ENCODE measurements around the gene ATRNL1.
"Not testable (repeated sequence)": the region's sequence is repeated elsewhere in the genome, so short reads cannot be mapped to it uniquely, and the experiment has no call there.

ATRNL1 gene

GRCh38 chr10:115503546-115503945, 410.4 kb downstream of the ATRNL1 start:
- peaks cover 2% of the 10 kb centered on the region for H3K9me3 ChIP-seq (ENCODE audit: severe bottlenecking)
- DNase-seq (ENCODE audit: low spot score) (no peak), ATAC-seq (ENCODE audit: low read depth) (no peak)

DNA sequence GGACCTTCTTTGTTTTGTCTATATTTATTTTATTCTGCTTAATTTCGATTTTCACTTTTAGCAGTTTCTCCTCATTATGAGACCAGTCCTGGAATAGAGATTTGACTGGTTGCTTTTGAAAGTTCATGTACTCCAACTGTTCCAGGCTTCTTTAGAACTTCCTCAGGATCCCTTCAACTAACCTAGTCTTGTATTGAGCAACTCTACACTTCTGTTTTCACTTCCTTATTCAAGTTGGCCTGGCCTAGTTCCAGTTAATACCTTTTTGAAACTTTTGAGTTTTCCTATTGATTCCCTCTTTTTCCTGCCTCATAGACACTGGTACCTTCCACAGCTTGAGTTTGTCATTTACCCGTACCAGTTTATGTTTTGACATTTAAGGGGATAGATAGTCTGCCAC, 421.7 kb downstream of the ATRNL1 start:
- no peaks in the 10 kb centered on the region for H3K4me1 ChIP-seq (ENCODE audit: insufficient read depth, poor library complexity, severe bottlenecking)
- no peak for ATAC-seq (ENCODE audit: low read depth)
- DNase-seq (ENCODE audit: low spot score) = no peak
- H3K4me3 ChIP-seq (ENCODE audit: severe bottlenecking) = no peak overlapping the region
- H3K27me3 ChIP-seq (ENCODE audit: insufficient read depth, poor library complexity, severe bottlenecking) = peaks cover 3% of the 10 kb centered on the region
- no peak overlapping the region for H3K27ac ChIP-seq (ENCODE audit: poor library complexity, severe bottlenecking)
- H3K9me3 ChIP-seq (ENCODE audit: severe bottlenecking) = no peaks in the 10 kb centered on the region
- TF ChIP-seq, protein P1, sequence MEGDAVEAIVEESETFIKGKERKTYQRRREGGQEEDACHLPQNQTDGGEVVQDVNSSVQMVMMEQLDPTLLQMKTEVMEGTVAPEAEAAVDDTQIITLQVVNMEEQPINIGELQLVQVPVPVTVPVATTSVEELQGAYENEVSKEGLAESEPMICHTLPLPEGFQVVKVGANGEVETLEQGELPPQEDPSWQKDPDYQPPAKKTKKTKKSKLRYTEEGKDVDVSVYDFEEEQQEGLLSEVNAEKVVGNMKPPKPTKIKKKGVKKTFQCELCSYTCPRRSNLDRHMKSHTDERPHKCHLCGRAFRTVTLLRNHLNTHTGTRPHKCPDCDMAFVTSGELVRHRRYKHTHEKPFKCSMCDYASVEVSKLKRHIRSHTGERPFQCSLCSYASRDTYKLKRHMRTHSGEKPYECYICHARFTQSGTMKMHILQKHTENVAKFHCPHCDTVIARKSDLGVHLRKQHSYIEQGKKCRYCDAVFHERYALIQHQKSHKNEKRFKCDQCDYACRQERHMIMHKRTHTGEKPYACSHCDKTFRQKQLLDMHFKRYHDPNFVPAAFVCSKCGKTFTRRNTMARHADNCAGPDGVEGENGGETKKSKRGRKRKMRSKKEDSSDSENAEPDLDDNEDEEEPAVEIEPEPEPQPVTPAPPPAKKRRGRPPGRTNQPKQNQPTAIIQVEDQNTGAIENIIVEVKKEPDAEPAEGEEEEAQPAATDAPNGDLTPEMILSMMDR (IDR thresholded peaks at IDR 0.05; ENCODE audit: poor library complexity, severe bottlenecking) = no peak
- H3K36me3 ChIP-seq (ENCODE audit: low read depth) = no peaks in the 10 kb centered on the region

More at GRCh38 chr10:115503546-115503945, 410.4 kb downstream of the ATRNL1 start:
- Histone ChIP-seq H3K27ac (ENCODE audit: poor library complexity, severe bottlenecking) (no peak overlapping the region), H3K4me1 (ENCODE audit: insufficient read depth, poor library complexity, severe bottlenecking) (no peaks in the 10 kb centered on the region), H3K36me3 (ENCODE audit: low read depth) (no peaks in the 10 kb centered on the region), H3K4me3 (ENCODE audit: severe bottlenecking) (no peak overlapping the region), H3K27me3 (ENCODE audit: insufficient read depth, poor library complexity, severe bottlenecking) (no peaks in the 10 kb centered on the region)
- TF ChIP-seq, protein P1 (IDR thresholded peaks at IDR 0.05; ENCODE audit: poor library complexity, severe bottlenecking) = no peak

DNA sequence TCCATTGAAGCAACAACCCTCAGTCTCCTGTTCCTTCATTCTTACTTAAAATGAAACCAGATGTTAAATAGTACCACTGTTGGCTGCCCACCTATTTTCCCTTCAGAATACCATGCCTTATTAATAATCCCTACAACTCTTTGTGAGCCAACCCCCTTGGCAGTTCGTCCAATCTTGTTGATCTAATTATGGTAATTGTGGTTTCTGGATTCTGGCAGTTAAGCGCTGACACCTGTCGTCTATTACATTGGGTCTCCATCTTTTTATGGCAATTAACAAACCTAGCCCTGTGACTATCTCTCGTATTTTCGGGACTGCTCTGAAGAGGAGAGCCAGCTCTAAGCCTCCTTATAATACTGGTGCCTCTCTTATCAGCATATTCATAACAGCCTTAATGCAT, 432.0 kb downstream of the ATRNL1 start:
- no peak overlapping the region for H3K27ac ChIP-seq (ENCODE audit: poor library complexity, severe bottlenecking)
- H3K4me1 ChIP-seq (ENCODE audit: insufficient read depth, poor library complexity, severe bottlenecking) = no peaks in the 10 kb centered on the region
- H3K27me3 ChIP-seq (ENCODE audit: insufficient read depth, poor library complexity, severe bottlenecking) = no peaks in the 10 kb centered on the region
- H3K36me3 ChIP-seq (ENCODE audit: low read depth) = no peaks in the 10 kb centered on the region
- no peaks in the 10 kb centered on the region for H3K9me3 ChIP-seq (ENCODE audit: severe bottlenecking)
- ATAC-seq (ENCODE audit: low read depth) (no peak), DNase-seq (ENCODE audit: low spot score) (no peak)
- TF ChIP-seq, protein P1 (IDR thresholded peaks at IDR 0.05; ENCODE audit: poor library complexity, severe bottlenecking) = no peak
- H3K4me3 ChIP-seq (ENCODE audit: severe bottlenecking) = no peak overlapping the region

DNA sequence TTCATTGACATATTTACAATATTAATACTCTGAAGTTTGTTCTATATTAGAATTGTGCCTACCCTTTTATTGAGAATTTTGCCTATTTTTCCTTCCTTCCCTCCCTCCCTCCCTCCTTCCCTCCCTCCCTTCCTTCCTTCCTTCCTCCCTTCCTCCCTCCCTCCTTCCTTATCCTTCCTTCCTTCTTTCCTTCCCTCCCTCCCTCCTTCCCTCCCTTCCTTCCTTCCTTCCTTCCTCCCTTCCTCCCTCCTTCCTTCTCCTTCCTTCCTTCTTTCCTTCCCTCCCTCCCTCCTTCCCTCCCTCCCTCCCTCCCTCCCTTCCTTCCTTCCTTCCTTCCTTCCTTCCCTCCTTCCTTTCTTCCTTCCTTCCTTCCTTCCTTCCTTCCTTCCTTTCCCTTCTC, 434.5 kb downstream of the ATRNL1 start:
- H3K36me3 ChIP-seq (ENCODE audit: low read depth); H3K27me3 ChIP-seq (ENCODE audit: insufficient read depth, poor library complexity, severe bottlenecking); ATAC-seq (ENCODE audit: low read depth); H3K9me3 ChIP-seq (ENCODE audit: severe bottlenecking); DNase-seq (ENCODE audit: low spot score); H3K4me3 ChIP-seq (ENCODE audit: severe bottlenecking); H3K4me1 ChIP-seq (ENCODE audit: insufficient read depth, poor library complexity, severe bottlenecking); H3K27ac ChIP-seq (ENCODE audit: poor library complexity, severe bottlenecking): not testable (repeated sequence)

GRCh38 chr10:115536401-115536800, 443.2 kb downstream of the ATRNL1 start:
- not testable (repeated sequence) for ATAC-seq (ENCODE audit: low read depth); H3K4me1 ChIP-seq (ENCODE audit: insufficient read depth, poor library complexity, severe bottlenecking); H3K27me3 ChIP-seq (ENCODE audit: insufficient read depth, poor library complexity, severe bottlenecking); H3K27ac ChIP-seq (ENCODE audit: poor library complexity, severe bottlenecking); H3K36me3 ChIP-seq (ENCODE audit: low read depth); DNase-seq (ENCODE audit: low spot score); H3K4me3 ChIP-seq (ENCODE audit: severe bottlenecking); H3K9me3 ChIP-seq (ENCODE audit: severe bottlenecking)

DNA sequence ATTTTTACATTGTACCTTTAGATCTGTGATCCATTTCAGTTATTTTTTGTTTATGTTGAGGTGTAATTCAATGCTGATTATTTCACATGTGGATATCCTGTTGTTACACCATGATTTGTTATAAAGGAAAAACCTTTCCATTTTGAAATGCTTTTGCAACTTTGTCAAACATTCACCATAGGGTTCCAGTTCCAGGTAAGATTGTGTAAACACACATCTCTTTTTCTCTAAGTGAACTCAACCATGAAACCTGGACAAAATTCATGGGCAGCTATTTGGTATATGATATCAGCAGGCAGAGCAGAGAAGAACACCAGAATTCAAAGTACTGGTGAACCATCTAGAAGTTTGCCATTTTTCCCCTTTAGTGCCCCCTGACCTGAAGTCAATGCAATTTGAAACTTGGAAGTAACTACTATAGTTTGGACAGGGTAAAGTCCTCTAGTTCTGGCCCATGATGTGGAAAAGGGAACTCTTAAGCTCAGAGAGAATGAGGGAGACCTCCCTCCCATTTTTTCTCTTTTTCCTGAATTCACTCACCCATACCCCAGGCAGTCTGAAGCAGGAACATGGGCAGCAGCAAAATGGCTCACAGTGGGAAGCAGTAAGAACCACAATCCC, 446.1 kb downstream of the ATRNL1 start:
- Histone ChIP-seq H3K27me3 (ENCODE audit: insufficient read depth, poor library complexity, severe bottlenecking) (no peaks in the 10 kb centered on the region), H3K4me3 (ENCODE audit: severe bottlenecking) (no peak overlapping the region), H3K36me3 (ENCODE audit: low read depth) (no peaks in the 10 kb centered on the region), H3K9me3 (ENCODE audit: severe bottlenecking) (no peaks in the 10 kb centered on the region), H3K4me1 (ENCODE audit: insufficient read depth, poor library complexity, severe bottlenecking) (no peaks in the 10 kb centered on the region), H3K27ac (ENCODE audit: poor library complexity, severe bottlenecking) (no peak overlapping the region)
- DNase-seq (ENCODE audit: low spot score) (no peak), ATAC-seq (ENCODE audit: low read depth) (no peak)
- TF ChIP-seq, protein P1 (IDR thresholded peaks at IDR 0.05; ENCODE audit: poor library complexity, severe bottlenecking) = no peak

All from RWPE2 (cell line).